GM19395 (cell line): ENCODE measurements around the gene TM4SF20.

Source experiments
- ATAC-seq: cut with Tn5 transposase; IDR thresholded peaks from one replicate; pipeline ENCODE4 v1.9.1; 2021; ENCODE audit warnings: mild to moderate bottlenecking, moderate library complexity; ENCODE audit not compliant: unreplicated experiment

The TM4SF20 gene

GRCh38 chr2:227323818-227324217, 55.3 kb downstream of the TM4SF20 start:
- ATAC-seq, result no peak

- ATAC-seq, result no peak
Observed at GRCh38 chr2:227322530-227323205, 56.4 kb downstream of the TM4SF20 start.

- ATAC-seq, result no peak
Observed at GRCh38 chr2:227320305-227321094, 58.6 kb downstream of the TM4SF20 start.

- no peak for ATAC-seq
Observed at GRCh38 chr2:227317834-227318233, 61.3 kb downstream of the TM4SF20 start.

GRCh38 chr2:227313310-227313709, 65.8 kb downstream of the TM4SF20 start:
- ATAC-seq, result no peak

GRCh38 chr2:227312579-227312978, 66.5 kb downstream of the TM4SF20 start:
- no peak for ATAC-seq
